Trophoblast cell (in vitro differentiated cells and primary cell): ENCODE measurements around the gene TLR1.

ENCODE experiments used
- DNase-seq, 2 donors: peaks; one replicate each; pipeline ENCODE4 v3.0.0-alpha.2; 2016
- H2AFZ ChIP-seq: 2 replicates; pipeline ENCODE4 v1.6.1; 2013; ENCODE audit warnings: low read length, moderate library complexity, mild to moderate bottlenecking; ENCODE audit not compliant: insufficient read depth, poor library complexity
- H2AK5ac ChIP-seq: 2 replicates; pipeline ENCODE4 v1.6.1; 2013; ENCODE audit warnings: mild to moderate bottlenecking, low read length
- H2BK120ac ChIP-seq: 2 replicates; pipeline ENCODE4 v1.6.1; 2013; ENCODE audit warnings: low read length, mild to moderate bottlenecking, moderate library complexity; ENCODE audit not compliant: insufficient read depth, poor library complexity
- H2BK12ac ChIP-seq: 2 replicates; pipeline ENCODE4 v1.6.1; 2013; ENCODE audit warnings: mild to moderate bottlenecking, low read length, moderate library complexity
- H2BK5ac ChIP-seq: 2 replicates; pipeline ENCODE4 v1.6.1; 2013; ENCODE audit warnings: low read length, low read depth, moderate library complexity, mild to moderate bottlenecking; ENCODE audit not compliant: poor library complexity
- H3K14ac ChIP-seq: 2 replicates; pipeline ENCODE4 v1.6.1; 2013; ENCODE audit warnings: mild to moderate bottlenecking, low read length
- H3K18ac ChIP-seq: 2 replicates; pipeline ENCODE4 v1.6.1; 2013; ENCODE audit warnings: mild to moderate bottlenecking, low read length
- H3K23ac ChIP-seq: 2 replicates; pipeline ENCODE4 v1.6.1; 2013; ENCODE audit warnings: low read length
- H3K27ac ChIP-seq: 2 replicates; pipeline ENCODE4 v1.5.1; 2013; ENCODE audit warnings: low read depth, mild to moderate bottlenecking, inconsistent platforms, low read length, moderate library complexity
- H3K27me3 ChIP-seq: 2 replicates; pipeline ENCODE4 v1.6.1; 2013; ENCODE audit warnings: inconsistent platforms, mild to moderate bottlenecking, low read length, moderate library complexity; ENCODE audit not compliant: insufficient read depth
- H3K36me3 ChIP-seq, 2 experiments: 1 replicate in 1 of 2; 2 replicates in 1 of 2; pipeline ENCODE4 v1.6.1; 2013; ENCODE audit warnings: low read length in 2 of 2, mild to moderate bottlenecking in 2 of 2, moderate library complexity in 1 of 2; ENCODE audit not compliant: insufficient read depth in 2 of 2, control insufficient read depth in 1 of 2
- H3K4ac ChIP-seq: 2 replicates; pipeline ENCODE4 v1.6.1; 2013; ENCODE audit warnings: low read depth, mild to moderate bottlenecking, low read length, moderate library complexity
- H3K4me1 ChIP-seq, 2 experiments: 1 replicate in 1 of 2; 2 replicates in 1 of 2; pipeline ENCODE4 v1.6.1; 2013; ENCODE audit warnings: low read length in 2 of 2, mild to moderate bottlenecking in 2 of 2, moderate library complexity in 1 of 2; ENCODE audit not compliant: insufficient read depth in 2 of 2, control insufficient read depth in 1 of 2
- H3K4me2 ChIP-seq: 2 replicates; pipeline ENCODE4 v1.6.1; 2013; ENCODE audit warnings: inconsistent platforms, mild to moderate bottlenecking, low read length, moderate library complexity
- H3K4me3 ChIP-seq: 2 replicates; pipeline ENCODE4 v1.5.1; 2013; ENCODE audit warnings: mild to moderate bottlenecking, low read depth, low read length, inconsistent platforms
- H3K79me1 ChIP-seq: one replicate; pipeline ENCODE4 v1.6.1; 2013; ENCODE audit warnings: low read length
- H3K79me2 ChIP-seq: 2 replicates; pipeline ENCODE4 v1.6.1; 2013; ENCODE audit warnings: low read length, mild to moderate bottlenecking; ENCODE audit not compliant: control insufficient read depth, insufficient read depth, poor library complexity
- H3K9ac ChIP-seq: 2 replicates; pipeline ENCODE4 v1.6.1; 2013; ENCODE audit warnings: mild to moderate bottlenecking, low read length
- H3K9me3 ChIP-seq: 2 replicates; pipeline ENCODE4 v1.6.1; 2013; ENCODE audit warnings: low read depth, mild to moderate bottlenecking, control low read depth, inconsistent platforms, low read length; ENCODE audit not compliant: insufficient read depth
- H4K12ac ChIP-seq: 2 replicates; pipeline ENCODE4 v1.6.1; 2013; ENCODE audit warnings: low read depth, mild to moderate bottlenecking, low read length, moderate library complexity
- H4K8ac ChIP-seq: 2 replicates; pipeline ENCODE4 v1.6.1; 2013; ENCODE audit warnings: low read depth, mild to moderate bottlenecking, low read length, moderate library complexity
- H4K91ac ChIP-seq: one replicate; pipeline ENCODE4 v1.6.1; 2013; ENCODE audit warnings: low read depth, mild to moderate bottlenecking, low read length, moderate library complexity
- WGBS: extraction: QIAGEN DNeasy Blood & Tissue Kit; methylation state at CpG from one replicate; pipeline ENCODE4 v1.1.7; 2013; ENCODE audit warnings: missing lambda C conversion rate; ENCODE audit not compliant: insufficient read length, insufficient coverage; ENCODE audit errors: extremely low coverage; 5-methylcytosine and 5-hydroxymethylcytosine counted together

TLR1 gene

GRCh38 chr4:38831653-38832052 is 27.1 kb upstream of the TLR1 start:
- peak in 1 of 2 donors; percentile 12 for DNase-seq
- Histone ChIP-seq H2AK5ac (no peak overlapping the region), H2BK5ac (no peak overlapping the region), H2BK12ac (no peak overlapping the region), H3K9me3 (peaks cover 4% of the 10 kb centered on the region), H3K4ac (no peak overlapping the region), H2BK120ac (no peak overlapping the region), H3K14ac (no peak overlapping the region), H2AFZ (no peak overlapping the region), H4K91ac (no peak overlapping the region), H3K23ac (no peak overlapping the region), H3K9ac (no peak overlapping the region), H3K4me3 (no peak overlapping the region), H3K4me2 (no peak overlapping the region), H3K4me1 (no peaks in the 10 kb centered on the region), H3K79me1 (no peaks in the 10 kb centered on the region), H3K27me3 (no peaks in the 10 kb centered on the region), H4K12ac (no peak overlapping the region), H4K8ac (no peak overlapping the region), H3K27ac (no peak overlapping the region), H3K36me3 (no peaks in the 10 kb centered on the region), H3K18ac (no peak overlapping the region), H3K79me2 (no peaks in the 10 kb centered on the region)

DNA sequence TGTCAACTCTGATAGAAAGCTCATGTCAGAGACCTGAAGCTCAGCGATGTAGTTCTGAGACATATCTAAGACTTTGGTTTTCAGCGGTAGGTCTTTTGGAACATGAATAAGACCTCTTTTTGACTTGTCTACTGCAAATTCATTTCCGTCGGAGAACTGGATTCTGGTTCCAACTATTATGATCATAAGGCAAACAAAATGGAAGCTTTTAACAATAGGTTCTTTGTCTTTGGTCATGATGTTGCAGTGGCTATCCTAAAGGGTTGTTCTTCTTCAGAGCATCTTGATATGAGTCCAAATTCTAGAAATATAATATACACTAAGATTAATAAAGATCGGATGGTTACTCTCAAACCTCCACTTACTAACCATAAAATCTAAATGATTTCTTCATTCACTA is 24.6 kb upstream of the TLR1 start:
- no peaks in the 10 kb centered on the region for H3K36me3 ChIP-seq
- H3K18ac ChIP-seq = no peak overlapping the region
- no peak overlapping the region for H4K91ac ChIP-seq
- no peak overlapping the region for H3K4me3 ChIP-seq
- peaks cover 4% of the 10 kb centered on the region for H3K9me3 ChIP-seq
- H3K4me1 ChIP-seq = no peaks in the 10 kb centered on the region
- no peak overlapping the region for H3K4ac ChIP-seq
- no peak overlapping the region for H2AFZ ChIP-seq
- H3K14ac ChIP-seq = no peak overlapping the region
- no peak overlapping the region for H4K12ac ChIP-seq
- no CpG with 5 or more reads among the region's 5 CpGs for WGBS
- H2AK5ac ChIP-seq = no peak overlapping the region
- no peak overlapping the region for H3K9ac ChIP-seq
- H2BK120ac ChIP-seq = no peak overlapping the region
- no peak overlapping the region for H2BK5ac ChIP-seq
- H3K27ac ChIP-seq = no peak overlapping the region
- H3K27me3 ChIP-seq = no peaks in the 10 kb centered on the region
- no peaks in the 10 kb centered on the region for H3K79me1 ChIP-seq
- H3K4me2 ChIP-seq = no peak overlapping the region
- no peak overlapping the region for H4K8ac ChIP-seq
- H3K23ac ChIP-seq = no peak overlapping the region
- H2BK12ac ChIP-seq = no peak overlapping the region
- no peak for DNase-seq
- H3K79me2 ChIP-seq = no peaks in the 10 kb centered on the region

- Histone ChIP-seq H3K9me3 (peaks cover 3% of the 10 kb centered on the region), H4K8ac (no peak overlapping the region), H3K14ac (no peak overlapping the region), H3K36me3 (no peaks in the 10 kb centered on the region), H3K23ac (no peak overlapping the region), H3K27me3 (no peaks in the 10 kb centered on the region), H3K4me3 (no peak overlapping the region), H3K4ac (no peak overlapping the region), H3K18ac (no peak overlapping the region), H2BK12ac (no peak overlapping the region), H3K4me2 (no peak overlapping the region), H3K79me1 (no peaks in the 10 kb centered on the region), H4K12ac (no peak overlapping the region), H3K4me1 (peaks cover 2 to 3% of the 10 kb centered on the region in 2 experiments), H2BK5ac (no peak overlapping the region), H4K91ac (no peak overlapping the region), H3K27ac (no peak overlapping the region), H3K79me2 (no peaks in the 10 kb centered on the region), H2BK120ac (no peak overlapping the region), H2AK5ac (no peak overlapping the region), H2AFZ (no peak overlapping the region), H3K9ac (no peak overlapping the region)
- no CpG with 5 or more reads among the region's 27 CpGs for WGBS
- DNase-seq = no peak
These were observed 19.2 kb upstream of the TLR1 start for GRCh38 chr4:38823766-38824165.

DNA sequence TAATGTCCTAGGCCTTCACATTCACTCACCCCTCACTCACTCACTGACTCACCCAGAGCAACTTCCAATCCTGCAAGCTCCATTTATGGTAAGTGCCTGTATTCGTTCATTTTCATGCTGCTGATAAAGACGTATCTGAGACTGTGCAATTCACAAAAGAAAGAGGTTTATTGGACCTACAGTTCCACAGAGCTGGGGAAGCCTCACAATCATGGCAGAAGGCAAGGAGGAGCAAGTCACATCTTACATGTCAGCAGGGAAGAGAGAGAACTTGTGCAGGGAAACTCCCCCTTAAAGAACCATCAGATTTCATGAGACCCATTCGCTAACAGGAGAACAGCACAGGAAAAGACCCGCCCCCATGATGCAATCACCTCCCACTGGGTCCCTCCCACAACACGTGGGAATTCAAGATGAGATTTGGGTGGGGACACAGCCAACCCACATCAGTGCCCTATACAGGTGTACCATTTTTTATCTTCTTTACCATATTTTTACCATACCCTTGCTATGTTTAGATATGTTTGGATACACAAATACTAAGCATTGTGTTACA is 18.2 kb upstream of the TLR1 start:
- WGBS = no CpG with 5 or more reads among the region's 5 CpGs
- peaks cover 5 to 6% of the 10 kb centered on the region in 2 experiments for H3K4me1 ChIP-seq
- no peak overlapping the region for H3K9ac ChIP-seq
- H3K4me3 ChIP-seq = no peak overlapping the region
- no peaks in the 10 kb centered on the region for H3K79me2 ChIP-seq
- H3K36me3 ChIP-seq = no peaks in the 10 kb centered on the region
- no peak overlapping the region for H3K4me2 ChIP-seq
- H2BK120ac ChIP-seq = no peak overlapping the region
- H4K8ac ChIP-seq = no peak overlapping the region
- no peaks in the 10 kb centered on the region for H3K27me3 ChIP-seq
- H3K79me1 ChIP-seq = no peaks in the 10 kb centered on the region
- H3K9me3 ChIP-seq = peaks cover 4% of the 10 kb centered on the region
- H3K18ac ChIP-seq = no peak overlapping the region
- H2BK12ac ChIP-seq = no peak overlapping the region
- DNase-seq = no peak
- H2BK5ac ChIP-seq = no peak overlapping the region
- no peak overlapping the region for H4K91ac ChIP-seq
- no peak overlapping the region for H4K12ac ChIP-seq
- H3K27ac ChIP-seq = no peak overlapping the region
- no peak overlapping the region for H2AFZ ChIP-seq
- H3K4ac ChIP-seq = no peak overlapping the region
- H2AK5ac ChIP-seq = no peak overlapping the region
- H3K14ac ChIP-seq = no peak overlapping the region
- H3K23ac ChIP-seq = no peak overlapping the region
